WTC11 (cell line): ENCODE measurements around the gene PCK2. TPM values are rescaled to one million over a fixed set of nuclear protein-coding genes. Genes with fewer than 3 reads are reported as not detected.

Experiments used
- ATAC-seq: fragments of 200-7000 bp; cut with Tn5 transposase; 2 replicates; pipeline ENCODE4 v1.10.0; 2021; ENCODE audit warnings: mild to moderate bottlenecking, moderate library complexity
- CTCF ChIA-PET: fragments of 300-600 bp; sonication (Branson Sonifier 250); formaldehyde crosslinking; loops from one replicate; lab custom pipeline; 2021; ENCODE audit warnings: antibody characterized with exemption; lab: Charles Lee
- POLR2A ChIA-PET: fragments of 350-600 bp; sonication (Branson Sonifier 250); formaldehyde crosslinking; loops from one replicate; lab custom pipeline; 2021; ENCODE audit warnings: antibody characterized with exemption; lab: Charles Lee
- DNase-seq: peaks from one replicate; pipeline ENCODE4 v3.0.0; 2021; ENCODE audit warnings: low spot score
- H3K27ac Mint-ChIP-seq: 2 replicates; pipeline ENCODE4 v1.8.0; 2021; ENCODE audit warnings: mixed read lengths
- H3K27me3 Mint-ChIP-seq: 2 replicates; pipeline ENCODE4 v1.8.0; 2021; ENCODE audit warnings: low read depth, mild to moderate bottlenecking, moderate library complexity, mixed read lengths
- H3K36me3 Mint-ChIP-seq: 2 replicates; pipeline ENCODE4 v1.8.0; 2021; ENCODE audit warnings: mixed read lengths
- H3K4me1 Mint-ChIP-seq: 2 replicates; pipeline ENCODE4 v1.8.0; 2022; ENCODE audit warnings: mixed read lengths
- H3K4me3 Mint-ChIP-seq: 2 replicates; pipeline ENCODE4 v1.8.0; 2021; ENCODE audit warnings: mild to moderate bottlenecking, moderate library complexity, mixed read lengths
- H3K9me3 Mint-ChIP-seq: 2 replicates; pipeline ENCODE4 v1.8.0; 2021; ENCODE audit warnings: mixed read lengths
- AFF4 ChIP-seq: sonication (generic); formaldehyde crosslinking; IDR thresholded peaks from 2 replicates; pipeline ENCODE4 v1.8.1; 2023; ENCODE audit warnings: mild to moderate bottlenecking, missing genetic modification reagents, borderline replicate concordance
- ATF2 ChIP-seq: sonication (generic); formaldehyde crosslinking; IDR thresholded peaks from 2 replicates; pipeline ENCODE4 v1.8.1; 2022; ENCODE audit warnings: low read depth, missing genetic modification reagents, borderline replicate concordance
- CREM ChIP-seq: sonication (generic); formaldehyde crosslinking; IDR thresholded peaks from 2 replicates; pipeline ENCODE4 v1.8.1; 2022; ENCODE audit warnings: mild to moderate bottlenecking, missing genetic modification reagents, moderate library complexity
- ETV6 ChIP-seq: sonication (generic); formaldehyde crosslinking; IDR thresholded peaks from 2 replicates; pipeline ENCODE4 v1.8.1; 2022; ENCODE audit warnings: mild to moderate bottlenecking, missing genetic modification reagents
- FOXP4 ChIP-seq: sonication (generic); formaldehyde crosslinking; IDR thresholded peaks from 2 replicates; pipeline ENCODE4 v1.8.0; 2022; ENCODE audit warnings: mild to moderate bottlenecking, missing genetic modification reagents
- HMGXB4 ChIP-seq: sonication (generic); formaldehyde crosslinking; IDR thresholded peaks from 2 replicates; pipeline ENCODE4 v1.8.1; 2023; ENCODE audit warnings: mild to moderate bottlenecking, moderate library complexity, missing genetic modification reagents
- JAZF1 ChIP-seq: fragments of 250-450 bp; sonication (Bioruptor Pico); IDR thresholded peaks from 2 replicates; pipeline ENCODE4 v1.9.0; 2021; ENCODE audit warnings: moderate library complexity, mild to moderate bottlenecking, inconsistent platforms
- JUN ChIP-seq: sonication (generic); formaldehyde crosslinking; IDR thresholded peaks from 2 replicates; pipeline ENCODE4 v1.8.0; 2023; ENCODE audit warnings: mild to moderate bottlenecking, missing genetic modification reagents
- MXD4 ChIP-seq: fragments of 250-450 bp; sonication (Bioruptor Pico); IDR thresholded peaks from 2 replicates; pipeline ENCODE4 v1.8.0; 2021; ENCODE audit warnings: mild to moderate bottlenecking, moderate library complexity, borderline replicate concordance
- NFATC4 ChIP-seq: fragments of 250-450 bp; sonication (Bioruptor Pico); IDR thresholded peaks from 2 replicates; pipeline ENCODE4 v1.9.0; 2021; ENCODE audit warnings: mild to moderate bottlenecking
- NFYB ChIP-seq: sonication (generic); formaldehyde crosslinking; conservative IDR thresholded peaks from 2 replicates; pipeline ENCODE4 v1.8.0; 2022; ENCODE audit warnings: low read depth, missing genetic modification reagents
- RORB ChIP-seq: fragments of 250-450 bp; sonication (Bioruptor Pico); IDR thresholded peaks from 2 replicates; pipeline ENCODE4 v1.9.0; 2021; ENCODE audit warnings: mild to moderate bottlenecking
- SMAD4 ChIP-seq: sonication (generic); formaldehyde crosslinking; IDR thresholded peaks from 2 replicates; pipeline ENCODE4 v1.8.0; 2022; ENCODE audit warnings: mild to moderate bottlenecking, missing genetic modification reagents
- TCF7 ChIP-seq: sonication (generic); formaldehyde crosslinking; IDR thresholded peaks from 2 replicates; pipeline ENCODE4 v1.8.0; 2022; ENCODE audit warnings: mild to moderate bottlenecking, low read depth, missing genetic modification reagents, moderate library complexity
- TEAD4 ChIP-seq: sonication (generic); formaldehyde crosslinking; IDR thresholded peaks from 2 replicates; pipeline ENCODE4 v1.8.0; 2022; ENCODE audit warnings: mild to moderate bottlenecking, missing genetic modification reagents
- TP53 ChIP-seq: sonication (generic); formaldehyde crosslinking; IDR thresholded peaks from 2 replicates; pipeline ENCODE4 v1.8.1; 2023; ENCODE audit warnings: mild to moderate bottlenecking, missing genetic modification reagents
- USF2 ChIP-seq: sonication (generic); formaldehyde crosslinking; IDR thresholded peaks from 2 replicates; pipeline ENCODE4 v1.8.1; 2023; ENCODE audit warnings: mild to moderate bottlenecking, missing genetic modification reagents, moderate library complexity
- ZBTB21 ChIP-seq: sonication (generic); formaldehyde crosslinking; IDR thresholded peaks from 2 replicates; pipeline ENCODE4 v1.8.1; 2023; ENCODE audit warnings: mild to moderate bottlenecking, missing genetic modification reagents, borderline replicate concordance
- ZNF416 ChIP-seq: fragments of 250-450 bp; sonication (Bioruptor Pico); IDR thresholded peaks from 2 replicates; pipeline ENCODE4 v1.9.0; 2021; ENCODE audit warnings: mild to moderate bottlenecking, inconsistent platforms
- ZNF425 ChIP-seq: fragments of 250-450 bp; sonication (Bioruptor Pico); conservative IDR thresholded peaks from 2 replicates; pipeline ENCODE4 v1.9.0; 2021; ENCODE audit warnings: mild to moderate bottlenecking
- total RNA-seq: library from RNA; stranded (reverse); gene quantifications from 3 replicates; pipeline ENCODE4 v1.2.3, GENCODE V29; 2021

PCK2 gene
- total RNA-seq, 1 experiment from 2014 or later = 67.0 TPM

GRCh38 chr14:24065408-24065807 is 28.7 kb upstream of the PCK2 start:
- Mint-ChIP-seq H3K27ac (no peak overlapping the region), H3K9me3 (no peaks in the 10 kb centered on the region), H3K27me3 (no peaks in the 10 kb centered on the region), H3K4me1 (no peaks in the 10 kb centered on the region), H3K36me3 (no peaks in the 10 kb centered on the region), H3K4me3 (no peak overlapping the region)
- TF ChIP-seq RORB (CRISPR knock-in tag) (no peak), JUN (no peak), MXD4 (no peak), ETV6 (CRISPR knock-in tag) (no peak), JAZF1 (no peak), NFYB (CRISPR knock-in tag) (no peak), ZBTB21 (CRISPR knock-in tag) (no peak), FOXP4 (no peak), TEAD4 (CRISPR knock-in tag) (no peak), ATF2 (CRISPR knock-in tag) (no peak), AFF4 (CRISPR knock-in tag) (no peak), SMAD4 (CRISPR knock-in tag) (no peak), ZNF416 (no peak)
- ChIA-PET POLR2A (interaction anchor here (0.6 to 1.9 kb wide), 2 partner anchors 23 to 28 kb away, joined by 4 to 6 read pairs; partner anchors contain the start of gene PCK2), CTCF (interaction anchor here (0.7 to 6.0 kb wide), 4 partner anchors 15 to 96 kb away, joined by 3 to 27 read pairs (median 4); partner anchors contain the start of genes IRF9 and PCK2)
- DNase-seq (no peak), ATAC-seq (no peak)

- Mint-ChIP-seq H3K4me3 (no peak overlapping the region), H3K36me3 (no peaks in the 10 kb centered on the region), H3K27me3 (no peaks in the 10 kb centered on the region), H3K4me1 (no peaks in the 10 kb centered on the region), H3K9me3 (no peaks in the 10 kb centered on the region), H3K27ac (no peak overlapping the region)
- ChIA-PET CTCF (interaction anchor here (0.8 to 2.8 kb wide), 4 partner anchors 9 to 47 kb away, joined by 3 to 19 read pairs (median 6); no protein-coding TSS in a partner anchor), POLR2A (interaction anchor here (0.9 to 1.9 kb wide), 2 partner anchors 27 to 42 kb away, joined by 3 to 6 read pairs; partner anchors contain the start of gene PCK2)
- DNase-seq (no peak), ATAC-seq (no peak)
- TF ChIP-seq SMAD4 (CRISPR knock-in tag) (no peak), TP53 (CRISPR knock-in tag) (no peak), CREM (CRISPR knock-in tag) (no peak), HMGXB4 (CRISPR knock-in tag) (no peak), TCF7 (CRISPR knock-in tag) (no peak), ZNF425 (CRISPR knock-in tag) (no peak), NFATC4 (CRISPR knock-in tag) (no peak), USF2 (CRISPR knock-in tag) (no peak), FOXP4 (no peak)
These were observed 27.5 kb upstream of the PCK2 start for GRCh38 chr14:24066496-24067132.
